NOMO-1 (cell line): ENCODE results near the gene XRN2.

Experiments
- DNase-seq, 2 experiments: peaks; one replicate each; lab custom pipeline; 2025; ENCODE audit not compliant: unreplicated experiment in 2 of 2; lab: John Stamatoyannopoulos, UW

The XRN2 gene, protein sequence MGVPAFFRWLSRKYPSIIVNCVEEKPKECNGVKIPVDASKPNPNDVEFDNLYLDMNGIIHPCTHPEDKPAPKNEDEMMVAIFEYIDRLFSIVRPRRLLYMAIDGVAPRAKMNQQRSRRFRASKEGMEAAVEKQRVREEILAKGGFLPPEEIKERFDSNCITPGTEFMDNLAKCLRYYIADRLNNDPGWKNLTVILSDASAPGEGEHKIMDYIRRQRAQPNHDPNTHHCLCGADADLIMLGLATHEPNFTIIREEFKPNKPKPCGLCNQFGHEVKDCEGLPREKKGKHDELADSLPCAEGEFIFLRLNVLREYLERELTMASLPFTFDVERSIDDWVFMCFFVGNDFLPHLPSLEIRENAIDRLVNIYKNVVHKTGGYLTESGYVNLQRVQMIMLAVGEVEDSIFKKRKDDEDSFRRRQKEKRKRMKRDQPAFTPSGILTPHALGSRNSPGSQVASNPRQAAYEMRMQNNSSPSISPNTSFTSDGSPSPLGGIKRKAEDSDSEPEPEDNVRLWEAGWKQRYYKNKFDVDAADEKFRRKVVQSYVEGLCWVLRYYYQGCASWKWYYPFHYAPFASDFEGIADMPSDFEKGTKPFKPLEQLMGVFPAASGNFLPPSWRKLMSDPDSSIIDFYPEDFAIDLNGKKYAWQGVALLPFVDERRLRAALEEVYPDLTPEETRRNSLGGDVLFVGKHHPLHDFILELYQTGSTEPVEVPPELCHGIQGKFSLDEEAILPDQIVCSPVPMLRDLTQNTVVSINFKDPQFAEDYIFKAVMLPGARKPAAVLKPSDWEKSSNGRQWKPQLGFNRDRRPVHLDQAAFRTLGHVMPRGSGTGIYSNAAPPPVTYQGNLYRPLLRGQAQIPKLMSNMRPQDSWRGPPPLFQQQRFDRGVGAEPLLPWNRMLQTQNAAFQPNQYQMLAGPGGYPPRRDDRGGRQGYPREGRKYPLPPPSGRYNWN

DNA sequence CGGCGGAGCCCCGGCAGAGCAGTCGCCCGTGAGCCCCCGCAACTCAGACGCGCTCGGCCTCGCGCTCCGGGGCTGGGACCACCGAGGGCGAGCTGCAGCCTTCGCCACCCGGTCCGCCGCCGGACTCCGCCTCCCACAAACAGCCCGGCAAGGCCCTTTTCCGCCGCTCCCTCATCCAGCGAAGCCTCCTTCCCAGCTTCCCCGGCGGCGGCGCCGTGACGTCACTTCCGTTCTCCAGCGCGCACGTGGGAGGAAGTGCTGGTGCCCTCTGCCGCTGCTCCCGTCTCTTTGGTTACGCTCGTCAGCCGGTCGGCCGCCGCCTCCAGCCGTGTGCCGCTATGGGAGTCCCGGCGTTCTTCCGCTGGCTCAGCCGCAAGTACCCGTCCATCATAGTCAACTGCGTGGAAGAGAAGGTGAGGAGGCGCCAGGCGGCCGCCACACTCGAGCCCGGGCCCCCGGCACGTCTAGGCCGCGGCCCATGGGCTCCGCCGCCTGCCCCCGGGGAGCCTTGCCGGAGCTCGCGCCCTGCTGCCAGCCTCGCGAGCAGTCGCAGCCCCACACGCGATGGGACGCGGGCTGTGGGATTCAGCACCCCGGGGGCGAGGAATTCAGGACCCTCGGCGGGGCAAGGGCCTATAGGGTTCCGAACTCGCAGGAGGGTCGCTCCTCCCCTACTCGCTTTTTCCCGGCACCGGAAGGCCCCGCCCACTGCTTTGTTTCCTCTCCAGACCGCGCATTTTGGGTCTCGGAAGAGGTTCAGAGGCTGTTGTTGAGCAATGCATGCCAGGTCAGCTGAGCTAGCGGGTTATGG, at the start of gene XRN2:
TSS of gene XRN2 (plus strand) at position 271 of the 811 bp plus-strand sequence. CDS start at position 339, 68 bp downstream.
- DNase-seq = peak; percentile 80 to 84

DNA sequence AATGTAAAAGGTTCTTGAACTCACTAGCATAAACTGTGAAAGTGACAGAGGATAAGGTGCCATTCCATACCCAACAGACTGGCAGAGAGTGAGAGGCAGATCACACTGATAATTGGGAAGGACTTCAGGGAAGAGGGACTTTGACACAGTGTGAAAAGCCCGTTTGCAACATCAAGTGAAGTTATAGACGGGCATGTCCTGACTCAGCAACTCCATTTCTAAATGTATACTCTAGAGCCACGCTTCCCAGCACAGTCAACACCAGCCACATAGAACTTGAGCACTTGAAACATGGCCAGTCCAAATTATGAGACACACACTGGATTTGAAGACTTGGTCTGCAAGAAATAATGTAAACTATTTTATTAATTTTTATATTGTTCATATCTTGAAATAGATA, 45.9 kb upstream of the XRN2 start:
- no peak for DNase-seq

DNA sequence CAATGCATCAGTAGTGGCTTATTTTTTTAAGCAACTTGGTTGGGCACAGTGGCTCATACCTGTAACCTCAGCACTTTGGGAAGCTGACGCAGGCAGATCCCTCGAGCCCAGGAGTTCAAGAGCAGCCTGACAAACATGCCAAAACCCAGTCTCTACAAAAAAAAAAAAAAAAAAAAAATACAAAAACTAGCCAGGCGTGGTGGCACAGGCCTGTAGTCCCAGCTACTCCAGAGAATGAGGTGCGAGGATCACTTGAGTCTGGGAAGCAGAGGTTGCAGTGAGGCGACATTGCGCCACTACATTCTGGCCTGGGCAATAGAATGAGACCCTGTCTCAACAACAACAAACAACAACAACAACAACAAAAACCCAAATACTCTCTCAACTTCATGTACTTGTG, 44.7 kb upstream of the XRN2 start:
- DNase-seq = no peak

DNA sequence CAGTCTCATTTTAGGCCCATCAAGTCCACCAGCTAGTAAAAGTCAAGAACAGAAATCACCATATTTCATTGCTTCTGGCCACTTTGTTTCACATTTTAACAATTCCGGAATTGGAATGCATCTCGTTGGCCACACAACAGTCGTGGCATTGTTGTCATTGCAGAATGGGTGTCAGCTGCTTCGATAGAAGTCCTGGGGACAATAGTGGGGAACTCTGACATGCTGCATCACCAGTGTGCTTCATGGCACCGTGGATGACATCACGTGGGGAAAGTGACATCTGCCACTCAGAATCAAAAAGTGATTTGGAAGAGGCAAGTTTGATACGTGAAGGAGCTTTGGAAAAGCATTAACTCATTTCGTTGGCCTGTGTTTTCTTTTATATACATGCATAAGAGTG, 43.8 kb upstream of the XRN2 start:
- DNase-seq = no peak

DNA sequence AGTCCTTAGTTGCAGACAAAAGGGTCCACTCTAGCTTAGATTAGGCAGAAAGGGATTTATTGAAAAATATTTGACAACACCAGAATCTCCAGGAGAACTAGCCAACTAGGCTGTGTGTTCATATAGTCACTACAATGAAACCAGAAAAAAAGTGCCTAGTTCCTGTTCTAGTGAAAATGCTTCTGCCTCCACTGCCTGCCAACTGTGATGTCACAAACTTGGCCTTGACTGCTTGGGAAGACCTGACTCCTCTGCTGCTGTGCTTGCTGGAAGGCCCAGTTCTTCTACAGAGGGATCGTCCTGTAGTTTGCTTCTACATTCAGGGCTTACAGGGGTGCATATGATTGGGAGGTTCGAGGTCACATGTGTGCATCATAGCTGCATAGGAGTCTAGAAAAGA, 40.3 kb upstream of the XRN2 start:
- DNase-seq = no peak

DNA sequence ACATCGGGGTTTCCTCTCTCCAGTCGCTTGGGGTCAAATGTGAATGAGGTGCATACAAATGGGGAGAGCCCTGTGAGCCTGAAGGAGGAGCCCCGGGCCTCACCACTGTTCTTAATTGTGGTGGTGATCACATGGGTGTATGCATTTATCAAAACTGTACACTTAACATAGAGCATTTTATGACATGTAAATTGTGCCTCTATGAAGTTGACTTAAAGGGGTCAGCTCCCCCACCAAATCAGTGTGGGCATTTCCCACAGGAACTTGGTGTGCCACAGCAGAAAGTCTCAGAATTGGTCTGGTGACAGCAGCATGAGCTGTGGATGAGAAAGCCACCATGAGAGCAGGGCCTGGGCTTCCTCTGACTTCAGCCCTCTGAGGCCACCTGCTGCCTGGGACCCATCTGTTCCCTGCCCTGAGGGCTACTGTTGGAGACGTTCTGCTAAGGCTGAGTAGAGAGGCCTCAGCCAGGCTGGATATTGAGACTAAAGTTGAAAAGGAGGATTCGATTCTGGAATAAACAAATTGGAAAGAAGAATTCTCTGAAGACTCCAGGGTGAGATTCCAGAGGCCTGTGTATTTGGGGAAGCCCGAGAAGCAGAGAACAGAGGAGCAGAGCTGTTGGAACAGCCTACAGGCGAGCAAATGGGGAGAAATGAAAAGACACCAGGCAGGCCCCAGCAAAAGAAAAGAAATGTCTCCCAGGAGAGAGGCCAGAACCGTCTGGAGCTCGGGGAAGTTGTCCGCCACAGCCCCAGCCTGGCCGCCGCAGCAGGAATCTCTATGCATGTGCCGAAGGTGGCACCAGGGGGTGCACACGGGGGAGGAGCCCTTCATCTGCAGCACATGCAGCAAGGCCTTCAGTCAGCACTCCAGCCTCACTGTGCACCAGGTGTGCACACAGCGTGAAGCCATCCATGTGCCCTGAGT, 37.6 kb upstream of the XRN2 start:
- no peak for DNase-seq

DNA sequence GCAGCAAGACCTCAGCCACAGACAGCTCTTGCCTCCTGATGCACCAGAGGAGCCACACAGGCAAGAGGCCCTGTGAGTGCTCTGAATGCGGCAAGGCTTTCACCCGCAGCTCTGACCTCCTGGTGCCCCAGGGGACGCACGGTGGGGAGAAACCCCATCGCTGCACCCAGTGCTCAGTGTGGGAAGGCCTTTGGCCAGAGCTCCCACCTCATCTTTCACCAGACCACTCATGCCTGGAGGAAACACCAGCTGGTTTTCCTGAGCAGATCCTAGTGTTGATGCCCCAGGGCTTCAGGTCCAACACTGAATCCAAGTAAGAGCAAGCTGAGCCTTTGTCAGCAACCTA, 37.0 kb upstream of the XRN2 start:
- DNase-seq = no peak

DNA sequence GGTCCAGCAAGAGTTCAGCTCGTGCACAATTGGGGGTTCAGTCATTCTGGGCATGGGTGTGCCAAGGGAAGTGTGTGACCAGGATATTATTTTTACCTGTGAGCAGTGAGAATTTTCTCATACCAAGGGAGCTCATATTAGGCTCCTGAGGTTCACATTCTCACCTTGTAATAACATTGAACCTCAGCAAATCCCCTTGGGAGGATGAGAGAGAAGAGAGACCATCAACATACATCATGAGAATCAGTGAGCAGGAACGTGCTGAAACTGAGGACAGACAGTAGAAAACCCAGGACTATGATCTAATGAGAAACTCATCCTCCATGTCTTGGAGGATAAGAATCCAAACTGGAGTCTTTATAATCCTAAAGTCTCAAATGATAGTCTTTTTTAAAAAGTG, 33.4 kb upstream of the XRN2 start:
- DNase-seq = no peak

DNA sequence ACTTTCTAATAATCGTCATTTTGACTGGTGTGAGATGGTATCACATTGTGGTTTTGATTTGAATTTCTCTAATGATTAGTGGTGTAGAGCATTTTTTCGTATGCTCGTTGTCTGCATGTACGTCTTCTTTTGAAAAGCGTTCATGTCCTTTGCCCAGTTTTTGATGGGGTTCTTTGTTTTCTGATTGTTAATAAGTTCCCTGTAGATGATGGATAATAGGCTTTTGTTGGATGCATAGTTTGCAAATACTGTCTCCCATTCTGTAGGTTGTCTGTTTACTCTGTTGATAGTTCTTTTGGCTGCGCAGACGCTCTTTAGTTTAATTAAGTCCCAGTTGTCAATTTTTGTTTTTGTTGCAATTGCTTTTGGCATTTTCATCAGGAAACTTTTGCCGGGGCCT, 32.3 kb upstream of the XRN2 start:
- no peak for DNase-seq

DNA sequence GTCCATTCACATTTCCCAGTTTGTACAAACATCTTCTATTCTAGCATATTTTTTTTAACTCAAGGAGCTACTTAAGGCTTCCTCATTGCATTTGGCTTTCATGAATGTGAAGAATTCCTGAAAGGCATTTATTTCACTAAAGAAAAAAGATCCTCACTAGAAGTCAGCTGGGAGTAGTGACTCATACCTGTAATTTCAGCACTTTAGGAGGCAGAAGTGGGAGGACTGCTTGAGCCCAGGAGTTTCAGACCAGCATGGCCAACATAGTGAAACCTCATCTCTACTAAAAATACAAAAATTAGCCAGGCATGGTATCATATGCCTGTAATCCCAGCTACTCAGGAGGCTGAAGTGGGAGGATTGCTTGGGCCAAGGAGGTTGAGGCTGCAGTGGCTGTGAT, 30.9 kb upstream of the XRN2 start:
- DNase-seq = no peak

DNA sequence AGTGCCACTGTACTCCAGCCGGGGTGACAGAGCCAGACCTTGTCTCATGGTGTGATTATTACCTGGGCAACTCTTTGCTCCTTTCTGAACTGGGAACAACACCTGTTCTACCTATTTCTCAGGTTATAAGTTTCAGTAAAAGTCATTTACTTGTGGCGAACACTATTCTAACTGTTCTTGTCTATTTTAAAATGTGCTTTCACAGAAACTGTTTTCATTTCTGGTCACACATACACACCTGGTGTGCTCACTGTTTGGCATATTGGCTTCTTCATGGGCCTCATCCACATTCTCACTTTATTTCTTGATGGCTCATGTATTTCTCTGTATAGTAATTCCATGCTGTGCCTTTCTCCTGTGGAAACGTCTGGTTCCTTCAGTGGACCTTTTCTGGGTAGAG, 30.5 kb upstream of the XRN2 start:
- DNase-seq = no peak

DNA sequence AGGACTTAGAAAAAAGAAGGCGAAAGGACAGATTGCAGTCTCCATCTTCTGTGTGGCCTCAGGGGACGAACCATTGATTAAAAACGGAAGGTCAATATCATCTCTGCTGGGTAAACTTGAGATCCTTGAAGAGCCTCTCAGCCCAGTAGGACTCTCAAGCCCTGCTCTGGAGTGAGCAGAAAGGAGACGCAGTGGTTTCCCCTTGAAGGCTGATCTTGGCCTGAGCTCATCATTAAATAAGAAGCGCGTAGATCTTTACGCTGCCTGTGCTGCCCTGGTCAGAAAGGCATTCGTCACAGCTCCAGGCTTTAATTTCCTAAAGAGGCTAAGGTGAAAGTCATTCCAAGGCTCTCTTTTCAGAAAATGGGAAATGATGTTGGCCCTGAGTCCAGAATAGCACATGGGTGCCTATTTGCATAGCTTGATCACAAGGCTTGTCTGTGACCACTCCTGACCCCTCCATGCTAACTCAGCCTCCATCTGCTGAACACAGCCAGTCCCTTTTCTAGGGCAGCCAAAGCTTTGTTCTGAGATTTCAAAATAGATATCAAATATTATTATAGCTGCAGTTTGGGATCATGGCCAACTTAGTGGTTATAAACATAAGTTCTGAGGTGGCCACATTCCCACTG, 29.3 kb upstream of the XRN2 start:
- DNase-seq = no peak

DNA sequence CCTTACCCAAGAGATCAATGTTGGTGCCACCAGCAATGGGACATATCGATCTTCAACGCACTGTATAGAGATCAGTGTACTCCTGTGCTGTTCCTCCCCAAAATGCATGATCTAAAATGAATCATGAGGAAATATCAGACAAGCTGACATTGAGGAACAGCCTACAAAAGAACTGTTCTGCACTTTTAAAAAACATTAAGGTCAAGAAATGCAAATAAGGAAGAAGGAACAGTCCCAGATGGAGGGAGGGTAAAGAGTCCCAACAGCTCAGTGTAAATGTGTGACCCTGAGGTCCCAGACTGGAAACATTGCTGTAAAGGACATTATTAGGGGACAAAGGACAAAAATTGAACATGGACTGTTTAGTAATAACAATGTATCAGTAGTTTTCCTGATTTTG, 24.3 kb upstream of the XRN2 start:
- DNase-seq = no peak

DNA sequence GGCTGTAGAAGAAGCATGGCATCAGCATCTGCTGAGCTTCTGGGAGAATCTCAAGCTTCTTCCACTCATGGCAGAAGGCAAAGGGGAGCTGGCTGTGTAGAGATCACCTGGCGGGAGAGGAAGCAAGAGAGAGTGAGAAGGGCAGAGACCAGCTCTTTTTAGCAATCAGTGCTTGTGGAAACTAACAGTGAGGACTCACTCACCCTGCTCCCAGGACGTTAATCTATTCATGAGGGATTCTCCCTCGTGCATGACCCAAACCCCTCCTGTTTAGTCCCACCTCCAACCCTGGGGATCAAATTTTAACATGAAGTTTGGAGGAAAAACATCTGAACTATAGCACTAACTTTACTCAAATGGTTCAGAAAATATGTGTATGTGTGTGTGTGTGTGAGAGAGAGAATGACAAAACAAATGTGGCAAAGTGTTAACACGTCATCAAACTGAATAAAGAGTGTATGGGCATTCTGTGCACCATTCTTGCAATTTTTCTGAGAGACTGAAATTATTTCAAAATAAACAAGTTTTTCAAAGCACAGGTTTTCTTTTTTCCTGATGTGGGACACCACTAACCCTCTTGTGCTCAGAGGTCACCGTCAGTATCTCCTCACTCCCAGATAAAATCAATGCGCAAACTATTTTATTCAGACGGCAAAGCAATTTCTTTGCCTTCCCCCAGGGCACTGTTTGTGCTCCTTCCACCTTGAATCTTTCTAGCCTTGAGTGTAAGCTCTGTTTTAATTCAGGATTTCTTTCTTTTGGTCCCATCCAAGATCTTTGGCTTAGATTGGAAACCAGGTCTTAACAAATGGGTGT, 23.2 kb upstream of the XRN2 start:
- DNase-seq = no peak

DNA sequence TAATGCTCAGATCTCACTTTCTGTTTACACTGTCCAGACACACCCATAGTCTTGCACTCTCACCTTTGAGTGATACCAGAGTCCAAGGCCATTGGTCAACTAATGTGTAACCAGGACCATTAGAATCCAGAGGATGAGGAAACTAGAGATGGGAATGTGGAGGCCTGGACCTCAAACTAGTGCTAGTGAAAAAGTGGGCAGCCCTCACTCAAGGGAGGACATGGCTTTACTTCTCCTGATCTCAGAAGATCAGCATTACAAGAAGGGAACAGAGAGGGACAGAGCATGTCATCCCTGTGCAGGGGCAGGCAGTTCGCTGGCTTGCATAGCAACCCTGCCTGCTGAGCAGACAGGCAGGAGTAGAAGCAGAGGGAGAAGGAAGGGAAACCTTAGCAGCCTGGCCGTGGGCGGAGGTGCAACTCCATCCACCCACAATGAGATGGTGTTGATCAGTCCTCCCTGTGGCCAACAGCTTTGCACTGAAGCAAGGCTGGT, 22.6 kb upstream of the XRN2 start:
- DNase-seq = no peak

DNA sequence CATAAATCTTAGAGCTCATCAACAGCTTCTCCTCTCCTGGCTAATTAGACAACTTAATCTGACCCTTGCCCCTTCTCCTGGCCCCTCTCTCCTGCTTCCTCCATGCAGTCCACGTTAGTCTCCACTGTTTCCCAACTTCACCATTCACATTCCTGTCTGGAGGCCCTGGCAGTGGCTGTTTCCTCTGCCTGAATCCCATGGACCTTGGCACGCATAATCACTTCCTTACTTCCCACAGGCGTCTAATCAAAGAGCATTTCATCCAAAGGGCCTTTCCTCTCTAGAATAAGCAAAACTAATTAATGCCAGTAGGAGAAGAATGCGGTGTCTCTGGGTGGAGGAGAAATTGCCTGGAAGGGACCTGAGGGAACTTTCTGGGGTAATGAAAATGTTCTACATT, 16.4 kb upstream of the XRN2 start:
- no peak for DNase-seq

DNA sequence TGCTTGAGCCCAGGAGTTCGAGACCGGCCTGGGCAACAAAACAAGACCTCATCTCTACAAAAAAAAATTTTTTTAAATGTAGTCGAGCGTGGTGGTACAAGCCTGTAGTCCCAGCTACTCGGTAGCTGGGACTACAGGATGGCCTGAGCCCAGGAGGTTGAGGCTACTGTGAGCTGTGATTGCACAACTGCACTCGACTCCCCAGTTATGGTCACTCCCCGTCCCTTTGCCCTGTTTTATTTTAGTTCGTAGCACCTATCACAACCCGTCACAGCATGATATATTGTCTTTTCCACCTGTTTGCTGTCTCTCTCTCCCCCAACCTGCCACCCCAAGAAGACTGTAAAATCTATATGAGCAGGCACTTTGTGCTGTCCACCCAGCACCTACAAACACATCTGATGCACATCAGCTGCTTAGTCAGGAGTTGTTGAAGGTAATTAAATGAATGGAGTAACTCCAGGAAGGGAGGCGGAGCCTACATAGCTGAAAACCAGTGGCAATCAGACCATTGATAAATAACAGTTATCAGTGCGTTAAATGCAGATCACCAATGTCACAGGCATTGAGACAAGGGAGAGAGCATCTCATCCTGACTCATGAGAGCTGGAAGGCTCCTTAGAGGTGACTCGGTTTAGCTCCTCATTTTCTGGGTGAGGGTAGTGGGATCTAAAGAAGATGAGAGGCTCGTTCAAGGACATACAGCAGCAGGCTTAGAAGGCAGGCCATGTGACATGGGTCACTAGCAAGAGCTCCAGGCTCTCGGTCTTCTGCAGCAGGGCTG, 14.4 kb upstream of the XRN2 start:
- no peak for DNase-seq

DNA sequence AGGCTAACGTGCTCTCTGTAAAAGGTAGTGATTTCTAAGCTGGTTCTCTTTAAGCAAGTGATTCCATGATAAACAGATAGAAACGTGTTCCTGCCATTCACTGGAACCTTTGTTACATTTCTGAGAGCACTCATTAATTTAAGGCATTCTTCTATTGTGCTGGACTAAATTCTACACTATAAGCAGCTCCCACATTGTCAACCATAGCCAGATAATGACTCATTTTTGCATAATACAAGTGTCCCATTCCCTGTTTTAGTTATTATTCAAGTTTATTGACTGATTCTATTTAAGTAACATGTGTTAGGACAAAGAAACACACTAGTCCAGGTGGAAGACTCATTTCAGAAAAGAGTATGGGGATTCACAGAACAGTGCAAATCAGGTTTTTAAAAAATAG, 13.5 kb upstream of the XRN2 start:
- DNase-seq = no peak
